AG10803 (cell line): ENCODE results near the gene NTHL1.

Experiments used
- DNase-seq: peaks from one replicate; pipeline ENCODE4 v3.0.0; 2010; ENCODE audit warnings: low read depth
- H3K4me3 ChIP-seq: 2 replicates; pipeline ENCODE4 v1.5.1; 2011; ENCODE audit warnings: mild to moderate bottlenecking, low read length, control low read depth
- TF ChIP-seq, protein P1 (sequence below): conservative IDR thresholded peaks from 2 replicates; pipeline ENCODE4 v1.5.1; 2011; ENCODE audit warnings: mild to moderate bottlenecking, low read length, control low read depth, inconsistent platforms

NTHL1 gene

DNA sequence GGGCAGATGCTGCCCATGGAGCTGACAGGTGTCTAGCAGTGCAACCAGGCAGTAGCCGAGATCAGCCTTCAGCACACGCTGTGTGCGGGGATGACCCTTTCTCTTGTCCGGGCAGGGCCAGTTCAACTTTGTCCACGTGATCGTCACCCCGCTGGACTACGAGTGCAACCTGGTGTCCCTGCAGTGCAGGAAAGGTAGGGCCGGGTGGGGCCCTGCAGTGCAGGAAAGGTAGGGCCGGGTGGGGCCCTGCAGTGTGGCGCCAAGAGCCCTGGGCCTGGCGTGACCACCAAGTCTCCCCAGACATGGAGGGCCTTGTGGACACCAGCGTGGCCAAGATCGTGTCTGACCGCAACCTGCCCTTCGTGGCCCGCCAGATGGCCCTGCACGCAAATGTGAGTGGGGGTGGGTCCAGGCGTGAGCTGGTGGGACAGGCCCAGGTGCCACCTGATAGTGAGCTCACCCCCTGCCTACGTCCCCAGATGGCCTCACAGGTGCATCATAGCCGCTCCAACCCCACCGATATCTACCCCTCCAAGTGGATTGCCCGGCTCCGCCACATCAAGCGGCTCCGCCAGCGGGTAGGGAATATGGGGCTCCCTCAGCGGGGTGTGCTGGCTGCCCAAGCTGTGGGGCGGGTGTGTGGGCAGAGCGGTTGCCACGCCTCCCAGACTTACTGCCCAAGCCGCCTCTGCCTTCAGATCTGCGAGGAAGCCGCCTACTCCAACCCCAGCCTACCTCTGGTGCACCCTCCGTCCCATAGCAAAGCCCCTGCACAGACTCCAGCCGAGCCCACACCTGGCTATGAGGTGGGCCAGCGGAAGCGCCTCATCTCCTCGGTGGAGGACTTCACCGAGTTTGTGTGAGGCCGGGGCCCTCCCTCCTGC lies 40.4 kb upstream of the NTHL1 start:
- no peak for DNase-seq
- H3K4me3 ChIP-seq = no peak overlapping the region
- TF ChIP-seq, protein P1, sequence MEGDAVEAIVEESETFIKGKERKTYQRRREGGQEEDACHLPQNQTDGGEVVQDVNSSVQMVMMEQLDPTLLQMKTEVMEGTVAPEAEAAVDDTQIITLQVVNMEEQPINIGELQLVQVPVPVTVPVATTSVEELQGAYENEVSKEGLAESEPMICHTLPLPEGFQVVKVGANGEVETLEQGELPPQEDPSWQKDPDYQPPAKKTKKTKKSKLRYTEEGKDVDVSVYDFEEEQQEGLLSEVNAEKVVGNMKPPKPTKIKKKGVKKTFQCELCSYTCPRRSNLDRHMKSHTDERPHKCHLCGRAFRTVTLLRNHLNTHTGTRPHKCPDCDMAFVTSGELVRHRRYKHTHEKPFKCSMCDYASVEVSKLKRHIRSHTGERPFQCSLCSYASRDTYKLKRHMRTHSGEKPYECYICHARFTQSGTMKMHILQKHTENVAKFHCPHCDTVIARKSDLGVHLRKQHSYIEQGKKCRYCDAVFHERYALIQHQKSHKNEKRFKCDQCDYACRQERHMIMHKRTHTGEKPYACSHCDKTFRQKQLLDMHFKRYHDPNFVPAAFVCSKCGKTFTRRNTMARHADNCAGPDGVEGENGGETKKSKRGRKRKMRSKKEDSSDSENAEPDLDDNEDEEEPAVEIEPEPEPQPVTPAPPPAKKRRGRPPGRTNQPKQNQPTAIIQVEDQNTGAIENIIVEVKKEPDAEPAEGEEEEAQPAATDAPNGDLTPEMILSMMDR = no peak

GRCh38 chr16:2086812-2087747 lies 39.4 kb upstream of the NTHL1 start:
- TF ChIP-seq, protein P1 = no peak
- no peak overlapping the region for H3K4me3 ChIP-seq
- no peak for DNase-seq

- TF ChIP-seq, protein P1 = no peak
- H3K4me3 ChIP-seq = no peak overlapping the region
- no peak for DNase-seq
Measured at GRCh38 chr16:2086106-2086742, 38.6 kb upstream of the NTHL1 start.

GRCh38 chr16:2085669-2086068 lies 38.0 kb upstream of the NTHL1 start:
- DNase-seq = peak; percentile 40
- H3K4me3 ChIP-seq = no peak overlapping the region
- TF ChIP-seq, protein P1 = no peak

- H3K4me3 ChIP-seq = no peak overlapping the region
- TF ChIP-seq, protein P1 = no peak
- DNase-seq = no peak
Measured at GRCh38 chr16:2084895-2085625, 37.4 kb upstream of the NTHL1 start.
